Ovary (tissue), 9 donors: ENCODE measurements around the gene MORC2. TPM values are rescaled to one million over a fixed set of nuclear protein-coding genes. Genes with fewer than 3 reads are reported as not detected.

Source experiments
- DNase-seq, 5 donors: peaks; one replicate each; pipeline ENCODE4 v3.0.0-alpha.2; 2019 to 2020
- H3K27ac ChIP-seq, 2 donors: fragments of 200-600 bp; one replicate each; pipeline versions ENCODE4 v1.5.1 to v1.8.0; 2019 to 2022
- H3K27me3 ChIP-seq: fragments of 200-600 bp; one replicate; pipeline ENCODE4 v1.8.0; 2022
- H3K36me3 ChIP-seq: fragments of 200-600 bp; sonication (generic); one replicate; pipeline ENCODE4 v1.5.1; 2019
- H3K4me1 ChIP-seq: one replicate; pipeline ENCODE4 v1.8.1; 2013; ENCODE audit warnings: mild to moderate bottlenecking, moderate library complexity; ENCODE audit not compliant: insufficient read depth
- H3K4me3 ChIP-seq: fragments of 200-600 bp; sonication (generic); one replicate; pipeline ENCODE4 v1.5.1; 2017
- H3K9me3 ChIP-seq, 2 donors: fragments of 200-600 bp in 1 of 2; sonication (generic) in 1 of 2; one replicate each; pipeline versions ENCODE4 v1.5.1 to v1.8.1; 2013 to 2019; ENCODE audit warnings: mild to moderate bottlenecking in 1 of 2, moderate library complexity in 1 of 2
- EP300 ChIP-seq: sonication (generic); formaldehyde crosslinking; IDR thresholded peaks from one replicate; pipeline ENCODE4 v1.6.1; 2017; ENCODE audit warnings: antibody characterized with exemption
- POLR2A ChIP-seq: fragments of 450-650 bp; IDR thresholded peaks from one replicate; pipeline ENCODE4 v1.6.1; 2017; ENCODE audit warnings: antibody characterized with exemption, mild to moderate bottlenecking, moderate library complexity
- WGBS, 3 donors: extraction: QIAGEN DNeasy Blood & Tissue Kit in 1 of 3; methylation state at CpG; one replicate each; pipeline versions ENCODE4 v1.1.5 to v1.1.7; 2013 to 2017; 5-methylcytosine and 5-hydroxymethylcytosine counted together
- intact Hi-C, 4 donors: fragments of 100-400 bp; cut with DNase I; formaldehyde crosslinking; loops; one replicate each; pipeline versions ENCODE4 v1.11.0 to v1.15.1; 2022 to 2023
- polyA plus RNA-seq, 2 donors: library from polyadenylated mRNA; stranded (reverse); fragments of 200-250 nt in 1 of 2; fragments of 350-450 nt in 1 of 2; fragmentation: Illumina TruSeq in 1 of 2; extraction: RNeasy Lipid Tissue Mini Kit (QIAGEN cat#74804) in 1 of 2; gene quantifications; one replicate each; pipeline ENCODE4 v1.2.3, GENCODE V29; 2013 to 2014
- total RNA-seq, 7 donors: library from RNA; depleted of rRNA in 2 of 7; stranded (reverse); fragments of >200 nt in 2 of 7; fragmentation: NEBNext Ultra II Directional in 3 of 7; extraction: Animal tissue kit (Norgen Biotek cat#: 25700) in 3 of 7; gene quantifications; one replicate each; pipeline versions ENCODE4 v1.1.0 to v1.2.4, GENCODE V29; 2016 to 2023
- TF ChIP-seq, protein P1 (sequence below), 3 donors: fragments of 450-650 bp in 2 of 3; fragments of 200-600 bp in 1 of 3; IDR thresholded peaks; one replicate each; pipeline versions ENCODE4 v1.5.1 to v1.8.0; 2016 to 2022; ENCODE audit warnings: antibody characterized with exemption in 3 of 3, mild to moderate bottlenecking in 1 of 3
- donor health status: DM: no; HTN: no; CAD: no; lungs with moderate emphysema.
- donor health status: DM: no; HTN: no; CAD: no.
- donor health status: Bipolar disorder and iron deficiency.
- donor health status: DM: yes; HTN: yes; CAD: no.
- donor health status: DM: no; HTN: no; CAD: no.
- donor health status: DM: yes; HTN: yes; CAD: no.

Gene MORC2
- total and polyA plus RNA-seq, 9 donors = 13.0 to 30.5 (median 22.1) TPM

DNA sequence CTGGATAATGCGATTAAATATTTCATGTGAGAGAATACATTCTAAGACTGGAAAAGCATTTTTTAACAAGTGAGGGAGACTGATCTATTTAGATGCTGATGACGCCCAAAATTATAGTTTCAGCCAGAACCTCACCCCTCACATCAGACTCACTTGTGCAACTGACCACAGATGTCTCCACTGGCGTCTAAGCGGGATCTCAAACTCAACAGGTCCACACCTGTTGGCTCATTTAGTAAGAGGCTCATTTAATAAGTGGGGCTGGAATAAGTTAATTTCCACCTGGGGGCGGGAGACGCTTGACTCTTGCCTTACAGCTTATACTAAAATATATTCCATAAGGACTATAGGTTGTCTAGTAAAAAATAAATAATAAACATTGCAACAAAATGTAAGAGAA is 47.5 kb downstream of the MORC2 start:
- Histone ChIP-seq H3K9me3 (no peaks in the 10 kb centered on the region), H3K27me3 (no peaks in the 10 kb centered on the region), H3K4me3 (no peak overlapping the region), H3K4me1 (no peaks in the 10 kb centered on the region), H3K36me3 (no peaks in the 10 kb centered on the region), H3K27ac (no peak overlapping the region)
- no peak for TF ChIP-seq POLR2A
- TF ChIP-seq, protein P1, sequence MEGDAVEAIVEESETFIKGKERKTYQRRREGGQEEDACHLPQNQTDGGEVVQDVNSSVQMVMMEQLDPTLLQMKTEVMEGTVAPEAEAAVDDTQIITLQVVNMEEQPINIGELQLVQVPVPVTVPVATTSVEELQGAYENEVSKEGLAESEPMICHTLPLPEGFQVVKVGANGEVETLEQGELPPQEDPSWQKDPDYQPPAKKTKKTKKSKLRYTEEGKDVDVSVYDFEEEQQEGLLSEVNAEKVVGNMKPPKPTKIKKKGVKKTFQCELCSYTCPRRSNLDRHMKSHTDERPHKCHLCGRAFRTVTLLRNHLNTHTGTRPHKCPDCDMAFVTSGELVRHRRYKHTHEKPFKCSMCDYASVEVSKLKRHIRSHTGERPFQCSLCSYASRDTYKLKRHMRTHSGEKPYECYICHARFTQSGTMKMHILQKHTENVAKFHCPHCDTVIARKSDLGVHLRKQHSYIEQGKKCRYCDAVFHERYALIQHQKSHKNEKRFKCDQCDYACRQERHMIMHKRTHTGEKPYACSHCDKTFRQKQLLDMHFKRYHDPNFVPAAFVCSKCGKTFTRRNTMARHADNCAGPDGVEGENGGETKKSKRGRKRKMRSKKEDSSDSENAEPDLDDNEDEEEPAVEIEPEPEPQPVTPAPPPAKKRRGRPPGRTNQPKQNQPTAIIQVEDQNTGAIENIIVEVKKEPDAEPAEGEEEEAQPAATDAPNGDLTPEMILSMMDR (IDR thresholded peaks at IDR 0.05) = no peak
- no peak for TF ChIP-seq EP300
- intact Hi-C loops = loop anchor here in 3 of 4 donors (10.0 kb wide), 2 partner anchors 146 to 286 kb away; partner anchors contain the start of gene SLC35E4 (in 3 of the 3)
- DNase-seq = no peak
- 46 to 59% (median 56%) methylated on average over 6 of the region's 6 CpGs for WGBS, 3 donors

DNA sequence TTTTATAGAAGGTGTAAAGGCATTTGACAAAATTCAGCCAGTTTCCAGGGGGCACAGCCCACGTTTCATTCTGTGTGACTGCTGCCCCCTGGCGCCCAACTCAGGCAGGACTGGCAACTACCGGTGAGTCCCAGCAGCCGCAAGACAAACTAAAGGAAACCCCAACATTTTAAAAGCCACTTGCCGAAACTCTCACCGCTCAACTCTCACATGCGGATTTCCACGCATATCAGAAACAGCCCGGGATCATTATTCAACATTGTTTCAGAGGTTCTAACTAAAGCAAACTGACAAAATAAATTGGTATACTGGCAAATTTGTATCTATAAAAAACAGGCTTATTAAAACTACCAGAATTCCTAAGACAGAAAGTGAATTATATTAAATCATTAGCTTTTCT is 48.2 kb downstream of the MORC2 start:
- no peaks in the 10 kb centered on the region for H3K36me3 ChIP-seq
- peak; percentile 76 to 89 (median 86) for DNase-seq
- 0 to 1% (median 1%) methylated on average over 9 of the region's 9 CpGs for WGBS, 3 donors
- H3K4me3 ChIP-seq = no peak overlapping the region
- H3K27me3 ChIP-seq = no peaks in the 10 kb centered on the region
- H3K4me1 ChIP-seq = no peaks in the 10 kb centered on the region
- no peak overlapping the region for H3K27ac ChIP-seq
- intact Hi-C loops = loop anchor here in 3 of 4 donors (10.0 kb wide), 2 partner anchors 146 to 286 kb away; partner anchors contain the start of gene SLC35E4 (in 3 of the 3)
- TF ChIP-seq POLR2A (no peak), EP300 (no peak)
- TF ChIP-seq, protein P1 (IDR thresholded peaks at IDR 0.05) = peak; percentile 69 to 90 (median 72)
- H3K9me3 ChIP-seq = no peaks in the 10 kb centered on the region

DNA sequence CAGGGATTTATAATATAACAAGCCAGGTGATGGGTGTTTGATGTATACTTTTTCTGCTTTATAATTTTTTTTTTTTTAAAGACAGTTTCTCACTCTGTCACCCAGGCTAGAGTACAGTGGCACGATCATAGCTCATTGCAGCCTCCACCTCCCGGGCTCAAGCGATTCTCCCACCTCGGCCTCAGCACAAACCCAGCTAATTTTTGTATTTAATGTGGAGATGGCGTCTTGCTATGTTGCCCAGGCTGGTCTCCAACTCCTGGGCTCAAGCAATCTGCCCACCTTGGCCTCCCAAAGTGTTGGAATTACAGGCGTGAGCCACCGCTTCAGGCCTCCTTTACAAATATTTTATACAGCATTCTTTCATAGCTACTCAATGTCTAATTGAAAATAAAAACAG is 48.6 kb downstream of the MORC2 start:
- WGBS, 3 donors = 78 to 85% (median 84%) methylated on average over 7 of the region's 7 CpGs
- Histone ChIP-seq H3K4me3 (no peak overlapping the region), H3K27me3 (no peaks in the 10 kb centered on the region), H3K36me3 (no peaks in the 10 kb centered on the region), H3K4me1 (no peaks in the 10 kb centered on the region), H3K9me3 (no peaks in the 10 kb centered on the region), H3K27ac (no peak overlapping the region)
- TF ChIP-seq EP300 (no peak), POLR2A (no peak)
- TF ChIP-seq, protein P1 (IDR thresholded peaks at IDR 0.05) = no peak
- no peak for DNase-seq
- intact Hi-C loops = loop anchor here in 3 of 4 donors (10.0 kb wide), 2 partner anchors 145 to 285 kb away; partner anchors contain the start of gene SLC35E4 (in 3 of the 3)

DNA sequence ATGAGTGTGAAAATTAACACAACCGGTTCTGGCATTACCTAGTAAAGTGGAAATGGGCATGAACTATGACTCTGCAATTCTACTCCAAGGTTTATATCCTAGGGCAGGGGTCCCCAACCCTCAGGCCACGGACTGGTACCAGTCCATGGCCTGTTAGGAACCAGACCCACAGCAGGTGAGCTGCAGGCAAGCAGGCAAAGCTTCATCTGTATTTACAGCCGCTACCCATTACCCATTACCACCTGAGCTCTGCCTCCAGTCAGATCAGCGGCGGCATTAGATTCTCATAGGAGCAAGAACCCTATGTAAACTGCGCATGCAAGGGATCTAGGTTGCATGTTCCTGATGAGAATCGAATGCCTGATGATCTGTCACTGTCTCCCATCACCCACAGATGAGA is 49.8 kb downstream of the MORC2 start:
- Histone ChIP-seq H3K27me3 (no peaks in the 10 kb centered on the region), H3K36me3 (no peaks in the 10 kb centered on the region), H3K4me3 (no peak overlapping the region), H3K9me3 (no peaks in the 10 kb centered on the region), H3K4me1 (no peaks in the 10 kb centered on the region), H3K27ac (no peak overlapping the region)
- whole genome bisulfite sequencing, 3 donors = 85 to 88% (median 87%) methylated on average over 7 of the region's 7 CpGs
- TF ChIP-seq EP300 (no peak), POLR2A (no peak)
- TF ChIP-seq, protein P1 (IDR thresholded peaks at IDR 0.05) = no peak
- no peak for DNase-seq
- intact Hi-C loops = no loop called here
